HL-60 (cell line): Measurements from ENCODE around the gene FBH1.

ENCODE experiments used
- DNase-seq, 2 experiments: peaks; one replicate each; pipeline ENCODE4 v3.0.0-alpha.2; 2010 to 2020; ENCODE audit warnings: low read depth in 1 of 2, low spot score in 1 of 2
- H3K27ac ChIP-seq: fragments of 250-450 bp; sonication (Bioruptor Pico); replicated peaks from 2 replicates; pipeline ENCODE4 v1.5.1; 2020; ENCODE audit warnings: mild to moderate bottlenecking, moderate library complexity
- H3K27me3 ChIP-seq: fragments of 250-450 bp; sonication (Bioruptor Pico); 2 replicates; pipeline ENCODE4 v1.5.1; 2021; ENCODE audit warnings: mild to moderate bottlenecking, moderate library complexity; ENCODE audit not compliant: insufficient read depth, poor library complexity, severe bottlenecking
- H3K4me3 ChIP-seq: replicated peaks from 2 replicates; pipeline ENCODE4 v1.5.1; 2011; ENCODE audit warnings: mild to moderate bottlenecking, control low read depth, low read length; ENCODE audit not compliant: insufficient read depth
- CTCF ChIP-seq: IDR thresholded peaks from one replicate; pipeline ENCODE4 v1.5.1; 2011; ENCODE audit warnings: low read length, control low read depth, inconsistent platforms; ENCODE audit not compliant: insufficient read depth
- GABPA ChIP-seq: IDR thresholded peaks from 2 replicates; pipeline ENCODE4 v1.6.1; 2012; ENCODE audit warnings: low read depth
- POLR2AphosphoS5 ChIP-seq: IDR thresholded peaks from 2 replicates; pipeline ENCODE4 v1.6.1; 2012; ENCODE audit warnings: low read depth
- REST ChIP-seq: IDR thresholded peaks from 2 replicates; pipeline ENCODE4 v1.6.1; 2012; ENCODE audit warnings: low read depth; ENCODE audit not compliant: insufficient replicate concordance
- SPI1 ChIP-seq: IDR thresholded peaks from 2 replicates; pipeline ENCODE4 v1.6.1; 2012; ENCODE audit warnings: low read depth, mild to moderate bottlenecking, borderline replicate concordance

Gene FBH1

DNA sequence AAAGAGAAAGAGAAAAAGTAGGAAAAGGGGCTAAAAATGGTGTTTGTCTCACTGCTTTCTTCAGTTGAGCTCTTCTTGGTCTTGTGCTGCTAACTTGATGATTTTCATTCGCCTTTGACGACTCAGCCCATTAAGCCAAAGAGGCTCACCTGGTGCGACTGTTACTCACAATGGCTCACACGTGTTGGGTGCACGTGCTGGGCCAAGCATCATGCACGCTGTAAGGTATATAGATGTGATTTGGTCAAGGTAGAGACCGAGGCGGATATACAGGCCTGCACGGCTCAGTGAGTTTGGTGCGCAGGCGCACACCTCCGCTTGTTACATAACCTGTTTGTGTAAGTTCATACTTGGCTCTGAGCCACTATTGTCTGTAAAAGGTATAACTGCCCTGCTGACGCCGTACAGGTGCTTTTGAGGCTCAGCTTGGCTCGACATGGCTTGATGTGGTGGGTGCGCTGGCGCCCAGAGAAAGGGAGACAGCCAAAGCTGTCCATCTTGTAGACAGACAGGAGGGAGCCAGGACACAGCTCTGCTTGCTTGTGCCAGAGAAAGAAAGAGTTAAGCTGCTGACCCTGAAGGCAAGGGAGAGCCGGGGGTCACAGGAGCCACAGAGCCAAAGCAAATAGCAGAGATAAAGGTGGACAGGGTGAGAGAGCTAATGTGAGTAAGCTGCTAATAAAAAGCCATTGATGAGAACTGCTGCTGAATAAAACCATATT lies 33.9 kb upstream of the FBH1 start:
- H3K4me3 ChIP-seq, result no peak overlapping the region
- no peak for TF ChIP-seq REST
- no peaks in the 10 kb centered on the region for H3K27me3 ChIP-seq
- no peak overlapping the region for H3K27ac ChIP-seq
- DNase-seq, result no peak

GRCh38 chr10:5856701-5857004 lies 33.4 kb upstream of the FBH1 start:
- Histone ChIP-seq H3K4me3 (no peak overlapping the region), H3K27me3 (no peaks in the 10 kb centered on the region), H3K27ac (no peak overlapping the region)
- no peak for DNase-seq
- no peak for TF ChIP-seq SPI1
- TF ChIP-seq GABPA, result no peak
- no peak for TF ChIP-seq CTCF
- no peak for TF ChIP-seq REST
- TF ChIP-seq POLR2AphosphoS5, result no peak

- TF ChIP-seq CTCF, result no peak
- TF ChIP-seq GABPA, result no peak
- TF ChIP-seq POLR2AphosphoS5, result no peak
- TF ChIP-seq REST, result no peak
- TF ChIP-seq SPI1, result no peak
- no peak overlapping the region for H3K4me3 ChIP-seq
- DNase-seq, result no peak
- H3K27me3 ChIP-seq, result no peaks in the 10 kb centered on the region
- H3K27ac ChIP-seq, result no peak overlapping the region
Measured at GRCh38 chr10:5858811-5859210, 31.2 kb upstream of the FBH1 start.

DNA sequence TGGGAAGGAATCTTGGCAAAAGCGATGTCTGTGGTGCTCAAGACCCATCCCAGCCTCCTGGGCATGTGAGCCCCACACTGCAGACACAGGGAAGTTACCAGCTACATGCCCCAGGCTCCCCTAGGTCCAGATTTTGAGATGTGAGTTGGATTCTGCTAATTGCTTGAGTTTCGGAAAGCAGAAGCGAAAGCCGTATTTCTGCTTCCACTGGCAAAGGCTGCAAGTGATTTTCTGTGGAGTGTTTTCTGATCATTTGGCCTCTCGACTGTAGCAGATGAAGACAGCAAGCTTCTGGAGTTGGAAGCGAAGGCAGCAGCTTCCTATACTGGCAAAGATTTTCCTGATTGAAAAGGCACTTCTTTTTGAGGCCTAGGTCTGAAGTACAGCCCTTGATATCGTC lies 30.0 kb upstream of the FBH1 start:
- TF ChIP-seq REST (no peak), POLR2AphosphoS5 (no peak), CTCF (no peak), SPI1 (no peak), GABPA (no peak)
- Histone ChIP-seq H3K4me3 (no peak overlapping the region), H3K27ac (no peak overlapping the region), H3K27me3 (no peaks in the 10 kb centered on the region)
- no peak for DNase-seq
